ENCODE data around the gene H3-3A. TPM values are rescaled to one million over a fixed set of nuclear protein-coding genes. Genes with fewer than 3 reads are reported as not detected.
A peak's percentile ranks its signal among the peaks of the same experiment; 100 is the strongest.

Gene H3-3A
- 1,129 and 1,182 TPM in 2 replicates for total RNA-seq (2021)
- long read RNA-seq, transcript H3F3A-202 (3 exons, 1,863 nt): minor isoform, 5 of 996 reads
- long read RNA-seq, transcript H3F3A-203 (4 exons, 1,088 nt): major isoform, 957 of 996 reads
- long read RNA-seq, partial matches to known transcripts: 5 of 996 reads
- long read RNA-seq, other reads (novel, unspliced or antisense): 28 of 996 reads

DNA sequence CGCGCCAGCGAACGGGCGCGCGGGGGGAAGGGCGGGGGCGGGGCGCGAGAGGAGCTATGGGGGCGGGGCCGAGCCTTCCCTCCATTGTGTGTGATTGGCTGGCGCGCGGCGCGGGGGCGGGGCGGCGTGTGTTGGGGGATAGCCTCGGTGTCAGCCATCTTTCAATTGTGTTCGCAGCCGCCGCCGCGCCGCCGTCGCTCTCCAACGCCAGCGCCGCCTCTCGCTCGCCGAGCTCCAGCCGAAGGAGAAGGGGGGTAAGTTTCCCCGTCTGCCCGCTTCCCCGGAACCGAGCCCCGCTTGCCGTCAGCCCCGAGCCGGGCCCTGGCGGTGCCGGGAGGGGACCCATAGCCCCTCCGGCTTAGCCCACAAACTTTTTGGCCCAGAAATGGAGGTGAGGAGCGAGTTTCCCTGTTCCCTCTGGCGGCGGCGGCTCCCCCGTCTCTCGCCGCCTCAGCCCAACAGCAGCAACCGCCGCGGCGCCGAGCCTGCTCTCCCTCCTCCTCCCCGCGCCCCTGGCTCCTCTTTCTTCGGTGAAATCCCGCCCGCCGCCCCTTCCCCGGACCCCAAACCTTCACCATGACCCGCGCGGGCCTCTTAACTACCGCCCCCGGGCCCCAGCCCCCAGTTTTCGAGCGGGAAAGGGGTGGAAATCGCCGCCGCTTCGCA, at the start of gene H3-3A:
Gene H3-3A, plus strand, starts transcription at position 159 of the 666 bp plus-strand sequence. CDS start 1,636 bp downstream, outside the sequence.
- no peaks in the 10 kb centered on the region for H3K9me3 ChIP-seq (ENCODE audit: control insufficient read depth, low read depth, low read length)
- H3K14ac ChIP-seq (ENCODE audit: insufficient read depth, low read length): peak within 1 kb of the TSS; percentile 99
- H2BK20ac ChIP-seq (ENCODE audit: low read depth, low read length, poor library complexity, severe bottlenecking): no peak within 1 kb of the TSS
- Mint-ChIP-seq H3K36me3 (ENCODE audit: insufficient read depth in 1 of 3, low read depth in 3 of 3) (peaks cover 42 to 67% (median 58%) of the 10 kb centered on the region in 3 experiments), H3K4me3 (peak within 1 kb of the TSS; percentile 99 to 100), H3K27me3 (ENCODE audit: low read depth) (no peaks in the 10 kb centered on the region; the same call in 1 of the 2 replicates), H3K27ac (peak within 1 kb of the TSS; percentile 98 to 99 (median 98)), H3K9me3 (peaks cover 0 to 7% of the 10 kb centered on the region in 2 experiments; a peak in 2 of 5 replicates), H3K4me1 (peaks cover 29 to 36% of the 10 kb centered on the region in 2 experiments)
- TF ChIP-seq, protein P1, sequence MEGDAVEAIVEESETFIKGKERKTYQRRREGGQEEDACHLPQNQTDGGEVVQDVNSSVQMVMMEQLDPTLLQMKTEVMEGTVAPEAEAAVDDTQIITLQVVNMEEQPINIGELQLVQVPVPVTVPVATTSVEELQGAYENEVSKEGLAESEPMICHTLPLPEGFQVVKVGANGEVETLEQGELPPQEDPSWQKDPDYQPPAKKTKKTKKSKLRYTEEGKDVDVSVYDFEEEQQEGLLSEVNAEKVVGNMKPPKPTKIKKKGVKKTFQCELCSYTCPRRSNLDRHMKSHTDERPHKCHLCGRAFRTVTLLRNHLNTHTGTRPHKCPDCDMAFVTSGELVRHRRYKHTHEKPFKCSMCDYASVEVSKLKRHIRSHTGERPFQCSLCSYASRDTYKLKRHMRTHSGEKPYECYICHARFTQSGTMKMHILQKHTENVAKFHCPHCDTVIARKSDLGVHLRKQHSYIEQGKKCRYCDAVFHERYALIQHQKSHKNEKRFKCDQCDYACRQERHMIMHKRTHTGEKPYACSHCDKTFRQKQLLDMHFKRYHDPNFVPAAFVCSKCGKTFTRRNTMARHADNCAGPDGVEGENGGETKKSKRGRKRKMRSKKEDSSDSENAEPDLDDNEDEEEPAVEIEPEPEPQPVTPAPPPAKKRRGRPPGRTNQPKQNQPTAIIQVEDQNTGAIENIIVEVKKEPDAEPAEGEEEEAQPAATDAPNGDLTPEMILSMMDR (conservative IDR thresholded peaks at IDR 0.05): no peak
- H3K27me3 ChIP-seq (ENCODE audit: insufficient read depth, low read length): no peaks in the 10 kb centered on the region
- H4K20me1 ChIP-seq (ENCODE audit: control insufficient read depth, insufficient read depth, insufficient read length): no peaks in the 10 kb centered on the region
- H3K79me2 ChIP-seq (ENCODE audit: insufficient read depth, low read length): peaks cover 37% of the 10 kb centered on the region
- peak within 1 kb of the TSS; percentile 89 for H3K4me2 ChIP-seq (ENCODE audit: insufficient read depth, insufficient read length, low read length)
- peak within 1 kb of the TSS; percentile 88 for H2BK120ac ChIP-seq (ENCODE audit: low read depth, low read length, poor library complexity, severe bottlenecking)
- peak within 1 kb of the TSS; percentile 78 for H4K91ac ChIP-seq (ENCODE audit: insufficient read length, low read depth, low read length)
- no peak within 1 kb of the TSS for H2AK5ac ChIP-seq (ENCODE audit: insufficient read length, low read length)
- H3K56ac ChIP-seq (ENCODE audit: insufficient read length, low read depth, low read length): peak within 1 kb of the TSS; percentile 96
- peaks cover 2% of the 10 kb centered on the region for H3K79me1 ChIP-seq (ENCODE audit: insufficient read depth, low read depth, low read length, poor library complexity, severe bottlenecking)
- H3K9ac ChIP-seq (ENCODE audit: extremely low read depth, insufficient read length, low read length): peak within 1 kb of the TSS; percentile 100
- peak within 1 kb of the TSS; percentile 96 for H3K27ac ChIP-seq (ENCODE audit: insufficient read length, low read depth, low read length)
- H3K18ac ChIP-seq (ENCODE audit: insufficient read length, low read depth, low read length): peak within 1 kb of the TSS; percentile 98
- WGBS (ENCODE audit: extremely low coverage, insufficient read length, low lambda C conversion rate): no CpG with 5 or more reads among the region's 78 CpGs
- no peaks in the 10 kb centered on the region for H3K4me1 ChIP-seq (ENCODE audit: insufficient read depth, low read length)
- H2BK15ac ChIP-seq (ENCODE audit: low read depth, low read length): no peak within 1 kb of the TSS; the same call in 1 of the 2 replicates
- H3K23me2 ChIP-seq (ENCODE audit: insufficient read length, low read depth, low read length, poor library complexity, severe bottlenecking): peaks cover 13% of the 10 kb centered on the region
- H2BK12ac ChIP-seq (ENCODE audit: insufficient read length, low read depth, low read length): peak within 1 kb of the TSS; percentile 74
- DNase-seq: peak; percentile 95
- peak within 1 kb of the TSS; percentile 90; the same call in 1 of the 2 replicates for H3K4ac ChIP-seq (ENCODE audit: low read depth, low read length)
- H4K8ac ChIP-seq (replicated peaks; ENCODE audit: insufficient read length, low read depth, low read length): no peak within 1 kb of the TSS
- no peak within 1 kb of the TSS for H2AFZ ChIP-seq (ENCODE audit: low read length)
- H3K23ac ChIP-seq (ENCODE audit: insufficient read length, low read depth, low read length): peak within 1 kb of the TSS; percentile 70
- H4K5ac ChIP-seq (ENCODE audit: insufficient read length, low read depth, low read length): peak within 1 kb of the TSS; percentile 74
- H2BK5ac ChIP-seq (ENCODE audit: insufficient read length, low read length): peak within 1 kb of the TSS; percentile 89
- no peak within 1 kb of the TSS for H3T11ph ChIP-seq (ENCODE audit: low read length)
